CD14-positive monocyte (primary cell): Measurements from ENCODE around the gene FN1. TPM values are rescaled to one million over a fixed set of nuclear protein-coding genes. Genes with fewer than 3 reads are reported as not detected.

ENCODE experiments used
- DNase-seq, 3 donors: peaks; one replicate each; pipeline ENCODE4 v3.0.0-alpha.2; 2011 to 2022
- H2AFZ ChIP-seq: 2 replicates; pipeline ENCODE4 v1.6.0; 2012; ENCODE audit warnings: mild to moderate bottlenecking, low read depth, low read length, inconsistent platforms; ENCODE audit not compliant: insufficient read depth, poor library complexity, severe bottlenecking
- H3K27ac ChIP-seq, 2 donors: 1 replicate in 1 of 2; 2 replicates in 1 of 2; pipeline ENCODE4 v1.5.1; 2012 to 2013; ENCODE audit warnings: low read length in 2 of 2, control low read depth in 1 of 2, inconsistent platforms in 1 of 2, low read depth in 1 of 2, mild to moderate bottlenecking in 1 of 2
- H3K27me3 ChIP-seq, 2 donors: one replicate each; pipeline versions ENCODE4 v1.6.0 to v1.6.1; 2011 to 2013; ENCODE audit warnings: low read length in 2 of 2; ENCODE audit not compliant: control insufficient read depth in 2 of 2, insufficient read depth in 2 of 2
- H3K36me3 ChIP-seq, 2 donors: replicated peaks in 1 of 2; 1 replicate in 1 of 2; 2 replicates in 1 of 2; pipeline versions ENCODE4 v1.5.1 to v1.6.1; 2012 to 2013; ENCODE audit warnings: low read length in 2 of 2, control low read depth in 1 of 2, inconsistent platforms in 1 of 2, mild to moderate bottlenecking in 1 of 2; ENCODE audit not compliant: insufficient read depth in 2 of 2, control insufficient read depth in 1 of 2
- H3K4me1 ChIP-seq, 2 donors: 1 replicate in 1 of 2; 2 replicates in 1 of 2; pipeline versions ENCODE4 v1.5.1 to v1.6.1; 2012 to 2013; ENCODE audit warnings: low read length in 2 of 2, control low read depth in 1 of 2, inconsistent platforms in 1 of 2, mild to moderate bottlenecking in 1 of 2, moderate library complexity in 1 of 2; ENCODE audit not compliant: insufficient read depth in 2 of 2, control insufficient read depth in 1 of 2
- H3K4me2 ChIP-seq: replicated peaks from 2 replicates; pipeline ENCODE3; 2012; ENCODE audit warnings: low read length, moderate library complexity, mild to moderate bottlenecking; ENCODE audit not compliant: poor library complexity, severe bottlenecking; ENCODE audit errors: extremely low read depth
- H3K4me3 ChIP-seq, 3 experiments: fragments of 200-600 bp in 1 of 3; sonication (generic) in 1 of 3; replicated peaks in 1 of 3; 1 replicate in 2 of 3; 2 replicates in 1 of 3; pipeline ENCODE4 v1.5.1; 2011 to 2013; ENCODE audit warnings: low read length in 3 of 3, mild to moderate bottlenecking in 3 of 3, control low read depth in 2 of 3, low read depth in 2 of 3, inconsistent platforms in 1 of 3, moderate library complexity in 1 of 3
- H3K79me2 ChIP-seq: 2 replicates; pipeline ENCODE4 v1.6.0; 2012; ENCODE audit warnings: mild to moderate bottlenecking, control low read depth, inconsistent platforms, low read length, moderate library complexity; ENCODE audit not compliant: insufficient read depth
- H3K9ac ChIP-seq: 2 replicates; pipeline ENCODE4 v1.6.0; 2017; ENCODE audit warnings: low read length, mild to moderate bottlenecking; ENCODE audit not compliant: insufficient read depth, poor library complexity, severe bottlenecking
- H3K9me3 ChIP-seq, 2 donors: replicated peaks in 1 of 2; 1 replicate in 1 of 2; 2 replicates in 1 of 2; pipeline versions ENCODE4 v1.5.1 to v1.6.1; 2012 to 2013; ENCODE audit warnings: low read length in 2 of 2, control low read depth in 1 of 2; ENCODE audit not compliant: control insufficient read depth in 1 of 2, insufficient read depth in 1 of 2
- H4K20me1 ChIP-seq: 2 replicates; pipeline ENCODE4 v1.6.0; 2012; ENCODE audit warnings: mild to moderate bottlenecking, low read length, control low read depth, moderate library complexity; ENCODE audit not compliant: insufficient read depth
- H3K27ac Mint-ChIP-seq, 7 donors: one replicate each; pipeline ENCODE4 v1.8.0; 2020; ENCODE audit warnings: mild to moderate bottlenecking in 7 of 7, mixed read lengths in 7 of 7, moderate library complexity in 6 of 7, inconsistent platforms in 2 of 7
- H3K27me3 Mint-ChIP-seq, 3 donors: one replicate each; pipeline ENCODE4 v1.8.0; 2021 to 2022; ENCODE audit warnings: low read depth in 3 of 3, mild to moderate bottlenecking in 3 of 3, mixed read lengths in 3 of 3, moderate library complexity in 3 of 3, inconsistent platforms in 1 of 3
- H3K36me3 Mint-ChIP-seq, 2 donors: one replicate each; pipeline ENCODE4 v1.8.0; 2020; ENCODE audit warnings: mixed read lengths in 2 of 2, inconsistent platforms in 1 of 2, mild to moderate bottlenecking in 1 of 2
- H3K4me1 Mint-ChIP-seq: one replicate; pipeline ENCODE4 v1.8.0; 2020; ENCODE audit warnings: mild to moderate bottlenecking, mixed read lengths
- H3K4me3 Mint-ChIP-seq, 2 donors: one replicate each; pipeline ENCODE4 v1.8.0; 2020; ENCODE audit warnings: mild to moderate bottlenecking in 2 of 2, mixed read lengths in 2 of 2, moderate library complexity in 1 of 2
- H3K9me3 Mint-ChIP-seq, 7 donors: one replicate each; pipeline ENCODE4 v1.8.0; 2020 to 2022; ENCODE audit warnings: mixed read lengths in 7 of 7, mild to moderate bottlenecking in 6 of 7, moderate library complexity in 6 of 7, inconsistent platforms in 2 of 7
- CTCF ChIP-seq: fragments of 200-600 bp; IDR thresholded peaks from one replicate; pipeline ENCODE4 v1.8.0; 2022; ENCODE audit warnings: antibody characterized with exemption, mild to moderate bottlenecking
- WGBS: methylation state at CpG from one replicate; pipeline ENCODE4 v1.1.5; 2013; ENCODE audit warnings: missing lambda C conversion rate; ENCODE audit not compliant: insufficient coverage; 5-methylcytosine and 5-hydroxymethylcytosine counted together
- intact Hi-C, 2 donors: fragments of 100-400 bp; cut with micrococcal nuclease; formaldehyde crosslinking; loops; one replicate each; pipeline versions ENCODE4 v1.15.0 to v1.15.1; 2023
- polyA plus RNA-seq, 3 donors: library from polyadenylated mRNA; depleted of rRNA in 1 of 3; unstranded in 2 of 3; stranded (reverse) in 1 of 3; fragments of 300-500 nt in 2 of 3; fragments of >200 nt in 1 of 3; fragmentation: Illumina TruSeq in 2 of 3; gene quantifications; 1 replicate in 2 of 3; 2 replicates in 1 of 3; pipeline ENCODE4 v1.2.3, GENCODE V29; 2012 to 2021

The FN1 gene
- polyA plus RNA-seq, 3 donors = 0.21 to 0.72 (median 0.23) TPM

GRCh38 chr2:215420471-215420935 lies 15.4 kb downstream of the FN1 start:
- DNase-seq = no peak
- no peaks in the 10 kb centered on the region for H3K36me3 Mint-ChIP-seq
- H3K4me3 Mint-ChIP-seq = no peak overlapping the region
- Histone ChIP-seq H3K4me3 (no peak overlapping the region), H3K4me1 (no peaks in the 10 kb centered on the region), H3K9ac (no peak overlapping the region), H3K27ac (no peak overlapping the region), H3K36me3 (no peaks in the 10 kb centered on the region), H3K4me2 (no peak overlapping the region), H2AFZ (no peak overlapping the region), H3K79me2 (no peaks in the 10 kb centered on the region), H3K9me3 (no peaks in the 10 kb centered on the region), H3K27me3 (peaks cover 9 to 18% of the 10 kb centered on the region in 2 donors), H4K20me1 (no peaks in the 10 kb centered on the region)
- H3K4me1 Mint-ChIP-seq = peaks cover 3% of the 10 kb centered on the region
- WGBS = 91% methylated on average over 5 of the region's 8 CpGs
- H3K9me3 Mint-ChIP-seq = peaks cover 0 to under 1% (median 0%) of the 10 kb centered on the region in 7 donors
- peaks cover 3 to 28% (median 13%) of the 10 kb centered on the region in 3 donors for H3K27me3 Mint-ChIP-seq
- TF ChIP-seq CTCF = no peak
- H3K27ac Mint-ChIP-seq = no peak overlapping the region
- intact Hi-C loops = no loop called here

DNA sequence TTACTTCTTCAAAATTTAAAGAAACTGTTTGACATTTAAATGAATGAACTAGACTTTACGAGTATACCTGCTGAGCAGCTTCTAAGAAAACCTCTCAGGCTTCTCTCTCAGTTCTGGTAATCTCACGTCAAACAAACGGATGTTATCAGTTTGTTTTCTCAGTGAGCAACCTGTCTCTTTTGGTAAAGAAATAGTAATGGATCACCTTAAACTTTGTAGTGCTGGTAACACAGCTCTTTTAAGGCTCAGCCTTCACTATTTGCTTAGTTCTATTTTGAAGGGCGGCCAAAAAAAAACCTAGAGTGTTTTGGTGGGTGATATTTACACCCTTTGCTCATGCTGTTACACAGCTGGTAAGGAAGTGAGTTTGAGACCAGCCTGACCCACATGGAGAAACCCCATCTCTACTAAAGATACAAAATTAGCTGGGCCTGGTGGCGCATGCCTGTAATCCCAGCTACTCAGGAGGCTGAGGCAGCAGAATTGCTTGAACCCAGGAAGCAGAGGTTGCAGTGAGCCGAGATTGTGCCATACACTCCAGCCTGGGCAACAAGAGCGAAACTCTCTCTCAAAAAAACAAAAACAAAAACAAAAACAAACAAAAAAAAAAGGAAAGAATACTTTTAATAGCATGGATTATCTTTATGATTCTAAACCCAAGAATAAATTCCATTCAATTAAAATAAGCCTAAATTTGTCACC lies 15.9 kb downstream of the FN1 start:
- Histone ChIP-seq H3K4me3 (no peak overlapping the region), H3K4me1 (no peaks in the 10 kb centered on the region), H2AFZ (no peak overlapping the region), H3K79me2 (no peaks in the 10 kb centered on the region), H3K36me3 (no peaks in the 10 kb centered on the region), H4K20me1 (no peaks in the 10 kb centered on the region), H3K9ac (no peak overlapping the region), H3K27ac (no peak overlapping the region), H3K4me2 (no peak overlapping the region), H3K9me3 (no peaks in the 10 kb centered on the region), H3K27me3 (peaks cover 9 to 18% of the 10 kb centered on the region in 2 donors)
- intact Hi-C loops = no loop called here
- Mint-ChIP-seq H3K27me3 (peaks cover 3 to 26% (median 13%) of the 10 kb centered on the region in 3 donors), H3K36me3 (no peaks in the 10 kb centered on the region), H3K4me3 (no peak overlapping the region), H3K4me1 (peaks cover 3% of the 10 kb centered on the region), H3K27ac (no peak overlapping the region), H3K9me3 (no peaks in the 10 kb centered on the region)
- 94% methylated on average over 3 of the region's 7 CpGs for WGBS
- no peak for DNase-seq
- no peak for TF ChIP-seq CTCF
